Peyer's patch (tissue), 4 donors: ENCODE measurements around the gene TRIM67. TPM values are rescaled to one million over a fixed set of nuclear protein-coding genes. Genes with fewer than 3 reads are reported as not detected.
A peak's percentile ranks its signal among the peaks of the same experiment; 100 is the strongest.

ENCODE experiments used
- DNase-seq, 3 donors: peaks; one replicate each; pipeline ENCODE4 v3.0.0-alpha.2; 2017 to 2019
- H3K27ac ChIP-seq, 4 donors: fragments of 200-600 bp; sonication (generic); one replicate each; pipeline ENCODE4 v1.5.1; 2016 to 2019
- H3K27me3 ChIP-seq, 2 donors: fragments of 200-600 bp; sonication (generic); one replicate each; pipeline ENCODE4 v1.5.1; 2019
- H3K36me3 ChIP-seq, 3 donors: fragments of 200-600 bp; sonication (generic); one replicate each; pipeline ENCODE4 v1.5.1; 2016 to 2019
- H3K4me1 ChIP-seq, 4 donors: fragments of 200-600 bp; sonication (generic); one replicate each; pipeline ENCODE4 v1.5.1; 2016 to 2019
- H3K4me3 ChIP-seq, 4 donors: fragments of 200-600 bp; sonication (generic); 1 replicate in 3 of 4; 2 replicates in 1 of 4; pipeline ENCODE4 v1.5.1; 2016 to 2019; ENCODE audit warnings: mild to moderate bottlenecking in 1 of 4
- H3K9me3 ChIP-seq, 4 donors: fragments of 200-600 bp; sonication (generic); one replicate each; pipeline ENCODE4 v1.5.1; 2016 to 2019; ENCODE audit warnings: mild to moderate bottlenecking in 1 of 4
- CTCF ChIP-seq, 6 experiments: fragments of 450-650 bp in 4 of 6; fragments of 200-600 bp in 2 of 6; sonication (generic) in 1 of 6; IDR thresholded peaks; one replicate each; pipeline ENCODE4 v1.5.1; 2017 to 2019; ENCODE audit warnings: antibody characterized with exemption in 6 of 6, mild to moderate bottlenecking in 3 of 6, moderate library complexity in 1 of 6
- POLR2A ChIP-seq, 2 donors: fragments of 450-650 bp; IDR thresholded peaks; one replicate each; pipeline ENCODE4 v1.5.1; 2017; ENCODE audit warnings: antibody characterized with exemption in 2 of 2, mild to moderate bottlenecking in 2 of 2, moderate library complexity in 2 of 2
- total RNA-seq, 4 donors: library from RNA; depleted of rRNA; stranded (reverse); fragments of >200 nt; gene quantifications; one replicate each; pipeline ENCODE4 v1.1.0, GENCODE V29; 2016

The TRIM67 gene
- total RNA-seq, 4 donors from 2014 or later: 0.13 TPM; not detected in 3

GRCh38 chr1:231200388-231201031 lies 38.7 kb downstream of the TRIM67 start:
- TF ChIP-seq POLR2A (IDR thresholded peaks at IDR 0.05) (no peak), CTCF (IDR thresholded peaks at IDR 0.05) (no peak)
- H3K36me3 ChIP-seq: no peaks in the 10 kb centered on the region
- H3K4me3 ChIP-seq: no peak overlapping the region
- no peaks in the 10 kb centered on the region for H3K4me1 ChIP-seq
- H3K9me3 ChIP-seq: no peaks in the 10 kb centered on the region
- no peaks in the 10 kb centered on the region for H3K27me3 ChIP-seq
- DNase-seq: peak in 1 of 3 donors; percentile 10
- H3K27ac ChIP-seq: no peak overlapping the region

- H3K27me3 ChIP-seq: no peaks in the 10 kb centered on the region
- H3K4me3 ChIP-seq: no peak overlapping the region
- TF ChIP-seq CTCF (IDR thresholded peaks at IDR 0.05) (no peak), POLR2A (IDR thresholded peaks at IDR 0.05) (no peak)
- no peaks in the 10 kb centered on the region for H3K36me3 ChIP-seq
- no peak overlapping the region for H3K27ac ChIP-seq
- no peaks in the 10 kb centered on the region for H3K4me1 ChIP-seq
- H3K9me3 ChIP-seq: no peaks in the 10 kb centered on the region
- DNase-seq: peak in 1 of 3 donors; percentile 19
Measured at GRCh38 chr1:231201375-231201978, 39.6 kb downstream of the TRIM67 start.

DNA sequence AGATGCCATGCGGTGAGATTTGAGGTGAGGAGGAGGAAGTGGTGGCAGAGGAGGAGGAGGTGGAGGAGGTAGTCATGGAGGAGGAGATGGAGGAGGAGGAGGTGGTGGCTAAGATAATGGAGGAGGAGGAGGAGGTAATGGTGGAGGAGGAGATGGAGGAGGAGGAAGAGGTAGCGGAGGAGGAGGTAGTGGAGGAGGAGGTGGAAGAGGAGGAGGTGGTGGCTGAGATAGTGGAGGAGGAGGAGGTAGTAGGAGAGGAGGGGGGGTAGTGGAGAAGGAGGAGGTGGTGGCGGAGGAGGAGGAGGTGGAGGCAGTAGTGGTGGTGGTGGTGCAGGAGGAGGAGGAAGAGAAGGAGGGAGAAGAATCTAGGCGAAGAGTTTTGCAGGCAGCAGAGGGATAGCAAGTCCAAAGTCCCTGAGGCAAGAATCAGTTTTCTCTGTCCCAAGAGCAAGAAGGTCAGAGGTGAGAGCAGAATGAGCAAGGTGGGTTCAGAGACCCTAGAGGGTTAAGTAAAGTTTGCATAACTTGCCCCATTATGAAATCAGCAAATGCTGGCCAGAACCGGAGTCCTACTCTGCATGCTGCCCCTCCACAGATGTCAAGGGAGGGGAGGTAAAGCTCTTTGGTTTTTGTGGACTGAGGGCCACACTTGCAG lies 40.2 kb downstream of the TRIM67 start:
- Histone ChIP-seq H3K36me3 (no peaks in the 10 kb centered on the region), H3K27me3 (no peaks in the 10 kb centered on the region), H3K4me1 (no peaks in the 10 kb centered on the region), H3K9me3 (no peaks in the 10 kb centered on the region), H3K27ac (no peak overlapping the region), H3K4me3 (no peak overlapping the region)
- TF ChIP-seq POLR2A (IDR thresholded peaks at IDR 0.05): no peak
- no peak for TF ChIP-seq CTCF (IDR thresholded peaks at IDR 0.05)
- peak in 1 of 3 donors; percentile 16 for DNase-seq

GRCh38 chr1:231203259-231204057 lies 41.6 kb downstream of the TRIM67 start:
- Histone ChIP-seq H3K36me3 (no peaks in the 10 kb centered on the region), H3K4me1 (no peaks in the 10 kb centered on the region), H3K9me3 (no peaks in the 10 kb centered on the region), H3K27ac (no peak overlapping the region), H3K4me3 (no peak overlapping the region), H3K27me3 (no peaks in the 10 kb centered on the region)
- peak in 1 of 3 donors; percentile 25 for DNase-seq
- TF ChIP-seq CTCF (IDR thresholded peaks at IDR 0.05): no peak
- TF ChIP-seq POLR2A (IDR thresholded peaks at IDR 0.05): no peak

GRCh38 chr1:231206856-231207255 lies 45.0 kb downstream of the TRIM67 start:
- Histone ChIP-seq H3K4me3 (no peak overlapping the region), H3K36me3 (no peaks in the 10 kb centered on the region), H3K4me1 (peaks cover 0 to 8% (median 0%) of the 10 kb centered on the region in 4 donors), H3K9me3 (no peaks in the 10 kb centered on the region), H3K27ac (no peak overlapping the region), H3K27me3 (no peaks in the 10 kb centered on the region)
- peak in 1 of 3 donors; percentile 6 for DNase-seq
- no peak for TF ChIP-seq CTCF (IDR thresholded peaks at IDR 0.05)
- no peak for TF ChIP-seq POLR2A (IDR thresholded peaks at IDR 0.05)
